ENCODE measurements around the gene TMPRSS9. TPM values are rescaled to one million over a fixed set of nuclear protein-coding genes. Genes with fewer than 3 reads are reported as not detected.
"Not testable (repeated sequence)": the region's sequence is repeated elsewhere in the genome, so short reads cannot be mapped to it uniquely, and the experiment has no call there.

Gene TMPRSS9
- total and polyA plus RNA-seq, 4 experiments from 2014 or later = not detected

DNA sequence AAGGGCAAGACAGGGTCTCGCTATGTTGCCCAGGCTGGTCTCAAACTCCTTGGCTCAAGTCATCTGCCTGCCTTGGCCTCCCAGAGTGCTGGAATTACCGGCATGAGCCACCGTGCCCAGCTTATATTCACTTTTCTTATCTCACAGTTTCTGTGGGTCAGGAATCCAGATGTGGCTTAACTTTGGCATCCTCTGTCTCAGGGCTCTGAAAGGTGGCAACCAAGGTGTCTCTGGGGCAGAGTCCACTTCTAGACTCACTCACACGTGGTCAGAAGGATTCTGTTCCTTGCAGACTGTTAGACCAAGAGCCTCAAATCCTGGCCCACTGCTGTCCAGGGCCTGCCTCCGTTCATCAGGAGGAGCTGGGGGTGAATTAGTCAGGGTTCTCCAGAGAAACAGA is 104.3 kb downstream of the TMPRSS9 start:
- Histone ChIP-seq H3K9me3 (ENCODE audit: control insufficient read depth in 1 of 2, low read length in 2 of 2) (no peaks in the 10 kb centered on the region), H3K36me3 (ENCODE audit: insufficient read depth, low read length) (no peaks in the 10 kb centered on the region), H3K27ac (ENCODE audit: low read depth, low read length) (no peak overlapping the region), H3K4me3 (ENCODE audit: low read length in 2 of 2) (no peak overlapping the region), H3K27me3 (ENCODE audit: insufficient read depth, low read length) (no peaks in the 10 kb centered on the region), H3K4me1 (ENCODE audit: insufficient read depth, low read length) (peaks cover 4% of the 10 kb centered on the region)
- Mint-ChIP-seq H3K4me1 (peaks cover 3 to 7% (median 5%) of the 10 kb centered on the region in 4 donors), H3K9me3 (no peaks in the 10 kb centered on the region), H3K27ac (no peak overlapping the region), H3K27me3 (no peaks in the 10 kb centered on the region), H3K4me3 (no peak overlapping the region), H3K36me3 (no peaks in the 10 kb centered on the region)
- intact Hi-C loops (cut with micrococcal nuclease) = no loop called here
- CTCF ChIA-PET (ENCODE audit: partially characterized antibody) = no interaction called here
- DNase-seq = no peak
- POLR2A ChIA-PET (ENCODE audit: partially characterized antibody) = interaction anchor here (2.8 kb wide), 1 partner anchor 11 kb away, joined by 15 read pairs; the partner anchor contains the start of gene GADD45B

DNA sequence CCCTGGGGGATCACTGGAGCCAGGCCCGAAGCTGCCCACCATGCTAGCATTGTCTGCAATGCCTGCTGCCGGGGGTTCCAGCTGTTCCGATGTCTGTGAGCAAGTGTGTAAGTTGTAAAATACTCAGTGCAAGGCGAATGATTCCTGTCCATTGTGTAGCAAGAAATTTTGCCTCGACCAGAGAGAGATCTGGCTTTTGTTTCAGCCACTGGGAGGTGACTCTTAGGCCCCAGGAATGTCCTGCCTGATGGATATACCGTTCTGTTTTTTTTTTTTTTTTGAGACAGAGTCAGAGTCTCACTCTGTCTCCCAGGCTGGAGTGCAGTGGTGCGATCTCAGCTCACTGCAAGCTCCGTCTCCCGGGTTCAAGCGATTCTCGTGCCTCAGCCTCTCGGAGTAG is 108.5 kb downstream of the TMPRSS9 start:
- H3K4me3 ChIP-seq (ENCODE audit: low read length in 2 of 2) = no peak overlapping the region
- intact Hi-C loops (cut with micrococcal nuclease) = no loop called here
- Mint-ChIP-seq H3K27ac (no peak overlapping the region), H3K4me1 (peaks cover 0 to 7% (median 2%) of the 10 kb centered on the region in 4 donors), H3K4me3 (no peak overlapping the region), H3K36me3 (no peaks in the 10 kb centered on the region), H3K27me3 (no peaks in the 10 kb centered on the region), H3K9me3 (no peaks in the 10 kb centered on the region)
- DNase-seq = no peak
- CTCF ChIA-PET (ENCODE audit: partially characterized antibody) = interaction anchor here (0.6 to 2.8 kb wide), 4 partner anchors 11 to 1713 kb away, joined by 3 to 11 read pairs (median 6); no protein-coding TSS in a partner anchor
- no peak overlapping the region for H3K27ac ChIP-seq (ENCODE audit: low read depth, low read length)
- H3K4me1 ChIP-seq (ENCODE audit: insufficient read depth, low read length) = no peaks in the 10 kb centered on the region
- no peaks in the 10 kb centered on the region for H3K27me3 ChIP-seq (ENCODE audit: insufficient read depth, low read length)
- no peaks in the 10 kb centered on the region for H3K36me3 ChIP-seq (ENCODE audit: insufficient read depth, low read length)
- POLR2A ChIA-PET (ENCODE audit: partially characterized antibody) = interaction anchor here (0.9 kb wide), 1 partner anchor 8 kb away, joined by 3 read pairs; no protein-coding TSS in a partner anchor
- no peaks in the 10 kb centered on the region for H3K9me3 ChIP-seq (ENCODE audit: control insufficient read depth in 1 of 2, low read length in 2 of 2)

DNA sequence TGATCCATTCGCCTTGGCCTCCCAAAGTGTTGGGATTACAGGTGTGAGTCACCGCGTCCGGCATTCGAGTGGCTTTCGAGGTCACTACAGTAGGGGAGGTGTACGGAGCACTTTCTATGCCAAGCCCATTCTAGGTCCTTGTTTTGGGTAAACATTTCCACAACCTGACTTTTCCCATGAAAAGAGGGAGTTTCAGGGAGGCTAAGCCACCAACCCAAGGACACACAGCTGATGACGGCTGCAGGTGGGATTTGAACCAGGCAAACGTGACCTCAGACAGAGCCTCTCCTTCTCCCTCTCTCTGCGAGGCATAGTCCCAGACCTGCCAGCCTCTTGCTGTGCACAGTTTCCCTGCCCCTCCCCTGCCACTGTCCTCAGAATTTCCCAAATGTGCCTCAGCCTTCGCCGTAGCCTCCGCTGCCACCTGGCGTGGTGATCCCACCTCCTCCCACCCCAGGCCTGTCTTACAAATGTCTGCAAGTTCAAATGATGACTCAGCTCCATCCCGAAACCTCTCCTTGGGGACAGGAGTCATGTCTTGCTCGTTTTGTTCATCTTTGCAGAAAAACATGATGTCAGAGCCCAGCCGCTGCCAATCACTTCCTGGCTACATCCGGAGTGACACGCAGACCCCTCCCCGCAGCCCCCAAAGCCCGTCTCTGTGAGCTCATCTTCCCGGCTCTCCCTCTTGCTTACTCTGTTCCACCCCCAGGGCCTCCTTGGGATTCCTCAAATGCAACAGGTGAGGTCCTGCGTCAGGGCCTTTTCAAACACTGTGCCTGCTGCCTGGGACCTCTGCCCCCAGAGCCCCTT is 109.2 kb downstream of the TMPRSS9 start:
- ChIA-PET CTCF (ENCODE audit: partially characterized antibody) (interaction anchor here (0.7 to 2.8 kb wide), 3 partner anchors 10 to 145 kb away, joined by 3 to 11 read pairs (median 9); no protein-coding TSS in a partner anchor), POLR2A (ENCODE audit: partially characterized antibody) (interaction anchor here (0.9 kb wide), 1 partner anchor 7 kb away, joined by 3 read pairs; no protein-coding TSS in a partner anchor)
- peak overlapping the region in 1 of 7 donors; percentile 19 for H3K27ac Mint-ChIP-seq
- H3K4me3 Mint-ChIP-seq = no peak overlapping the region
- no peak overlapping the region for H3K27ac ChIP-seq (ENCODE audit: low read depth, low read length)
- no peaks in the 10 kb centered on the region for H3K36me3 Mint-ChIP-seq
- no peaks in the 10 kb centered on the region for H3K9me3 Mint-ChIP-seq
- no peaks in the 10 kb centered on the region for H3K27me3 ChIP-seq (ENCODE audit: insufficient read depth, low read length)
- H3K27me3 Mint-ChIP-seq = no peaks in the 10 kb centered on the region
- H3K9me3 ChIP-seq (ENCODE audit: control insufficient read depth in 1 of 2, low read length in 2 of 2) = no peaks in the 10 kb centered on the region
- no peaks in the 10 kb centered on the region for H3K4me1 ChIP-seq (ENCODE audit: insufficient read depth, low read length)
- no peaks in the 10 kb centered on the region for H3K36me3 ChIP-seq (ENCODE audit: insufficient read depth, low read length)
- intact Hi-C loops (cut with micrococcal nuclease) = no loop called here
- no peak for DNase-seq
- H3K4me3 ChIP-seq (ENCODE audit: low read length in 2 of 2) = no peak overlapping the region
- peaks cover 0 to 7% (median 2%) of the 10 kb centered on the region in 4 donors for H3K4me1 Mint-ChIP-seq

DNA sequence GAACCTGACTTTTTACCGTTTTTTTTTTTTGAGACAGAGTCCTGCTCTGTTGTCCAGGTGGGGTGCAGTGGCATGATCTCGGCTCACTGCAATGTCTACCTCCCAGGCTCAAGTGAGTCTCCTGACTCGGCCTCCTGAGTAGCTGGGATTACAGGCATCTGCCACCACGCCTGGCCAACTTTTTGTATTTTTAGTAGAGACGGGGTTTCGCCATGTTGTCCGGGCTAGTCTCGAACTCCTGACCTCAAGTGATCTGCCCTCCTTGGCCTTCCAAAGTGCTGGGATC is 109.8 kb downstream of the TMPRSS9 start:
- H3K4me1 ChIP-seq (ENCODE audit: insufficient read depth, low read length); H3K4me3 ChIP-seq (ENCODE audit: low read length in 2 of 2); DNase-seq; H3K36me3 ChIP-seq (ENCODE audit: insufficient read depth, low read length); H3K27me3 ChIP-seq (ENCODE audit: insufficient read depth, low read length); H3K36me3 Mint-ChIP-seq; H3K4me1 Mint-ChIP-seq; H3K4me3 Mint-ChIP-seq; POLR2A ChIA-PET (ENCODE audit: partially characterized antibody); H3K9me3 Mint-ChIP-seq; H3K27me3 Mint-ChIP-seq; H3K9me3 ChIP-seq (ENCODE audit: control insufficient read depth in 1 of 2, low read length in 2 of 2); H3K27ac ChIP-seq (ENCODE audit: low read depth, low read length): not testable (repeated sequence)
- CTCF ChIA-PET (ENCODE audit: partially characterized antibody) = interaction anchor here (0.6 to 4.9 kb wide), 5 partner anchors 112 to 407 kb away, joined by 3 to 109 read pairs (median 5); no protein-coding TSS in a partner anchor
- intact Hi-C loops (cut with micrococcal nuclease) = loop anchor here (10.0 kb wide), 1 partner anchor 315 kb away; the partner anchor contains the start of genes SGTA and THOP1
- peak overlapping the region in 1 of 7 donors; percentile 19 for H3K27ac Mint-ChIP-seq

DNA sequence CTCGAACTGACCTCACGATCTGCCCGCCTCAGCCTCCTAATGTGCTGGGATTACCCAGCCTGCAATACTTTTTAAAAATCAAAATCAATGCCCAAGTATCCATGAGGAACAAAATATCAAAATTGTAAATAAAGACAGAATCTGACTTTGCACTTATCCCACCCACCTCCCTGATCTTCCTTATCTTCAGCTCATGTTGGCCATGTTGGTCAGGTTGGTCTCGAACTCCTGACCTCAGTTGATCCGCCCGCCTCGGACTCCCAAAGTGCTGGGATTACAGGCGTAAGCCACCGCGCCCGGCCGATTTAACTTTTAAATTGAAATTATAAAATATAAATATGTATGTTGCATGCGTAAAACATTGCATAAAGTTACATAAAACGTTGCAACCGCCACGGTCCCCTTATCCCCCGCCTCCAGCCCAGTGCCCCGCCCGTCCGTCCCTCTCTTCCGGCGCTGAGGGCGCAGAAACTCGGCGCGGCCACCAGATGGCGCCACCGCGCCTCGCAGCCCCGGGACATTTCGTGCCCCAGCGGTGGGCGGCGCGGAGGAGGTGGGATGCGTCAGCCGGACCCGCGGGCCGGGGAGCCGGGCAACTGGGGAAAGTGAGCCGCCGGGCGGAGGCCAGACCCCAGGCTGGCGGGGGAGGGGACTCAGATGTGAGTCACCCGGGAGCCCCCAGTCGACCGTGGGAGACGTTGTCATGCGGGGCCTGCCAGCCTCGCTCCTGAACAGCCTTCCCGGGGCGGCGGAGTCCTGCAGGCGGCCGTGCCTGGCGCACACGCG is 114.4 kb downstream of the TMPRSS9 start:
- H3K9me3 ChIP-seq (ENCODE audit: control insufficient read depth in 1 of 2, low read length in 2 of 2) = no peaks in the 10 kb centered on the region
- peak overlapping the region in 1 of 2 donors; percentile 97 for H3K4me3 ChIP-seq (ENCODE audit: low read length in 2 of 2)
- no peaks in the 10 kb centered on the region for H3K36me3 ChIP-seq (ENCODE audit: insufficient read depth, low read length)
- no peaks in the 10 kb centered on the region for H3K27me3 Mint-ChIP-seq
- peaks cover 6 to 36% (median 15%) of the 10 kb centered on the region in 4 donors for H3K4me1 Mint-ChIP-seq
- peak; percentile 84 to 90 (median 84) for DNase-seq
- ChIA-PET CTCF (ENCODE audit: partially characterized antibody) (interaction anchor here (0.6 to 6.8 kb wide), 16 partner anchors 12 to 200 kb away, joined by 3 to 123 read pairs (median 5); no protein-coding TSS in a partner anchor), POLR2A (ENCODE audit: partially characterized antibody) (interaction anchor here (1.2 to 6.8 kb wide), 15 partner anchors 11 to 366 kb away, joined by 3 to 271 read pairs (median 93); partner anchors contain the start of gene ZNF555)
- H3K27me3 ChIP-seq (ENCODE audit: insufficient read depth, low read length) = no peaks in the 10 kb centered on the region
- peak overlapping the region; percentile 75 to 89 (median 84) for H3K4me3 Mint-ChIP-seq
- H3K9me3 Mint-ChIP-seq = peaks cover 0 to 16% (median 0%) of the 10 kb centered on the region in 8 donors
- intact Hi-C loops (cut with micrococcal nuclease) = loop anchor here (1.0 to 10.0 kb wide), 7 partner anchors 18 to 322 kb away; partner anchors contain the start of genes AP3D1, LMNB2, PLEKHJ1 and SF3A2
- peak overlapping the region; percentile 76 for H3K27ac ChIP-seq (ENCODE audit: low read depth, low read length)
- H3K4me1 ChIP-seq (ENCODE audit: insufficient read depth, low read length) = peaks cover 20% of the 10 kb centered on the region
- peak overlapping the region; percentile 68 to 97 (median 85) for H3K27ac Mint-ChIP-seq
- peaks cover 5 to 26% of the 10 kb centered on the region in 2 donors for H3K36me3 Mint-ChIP-seq

DNA sequence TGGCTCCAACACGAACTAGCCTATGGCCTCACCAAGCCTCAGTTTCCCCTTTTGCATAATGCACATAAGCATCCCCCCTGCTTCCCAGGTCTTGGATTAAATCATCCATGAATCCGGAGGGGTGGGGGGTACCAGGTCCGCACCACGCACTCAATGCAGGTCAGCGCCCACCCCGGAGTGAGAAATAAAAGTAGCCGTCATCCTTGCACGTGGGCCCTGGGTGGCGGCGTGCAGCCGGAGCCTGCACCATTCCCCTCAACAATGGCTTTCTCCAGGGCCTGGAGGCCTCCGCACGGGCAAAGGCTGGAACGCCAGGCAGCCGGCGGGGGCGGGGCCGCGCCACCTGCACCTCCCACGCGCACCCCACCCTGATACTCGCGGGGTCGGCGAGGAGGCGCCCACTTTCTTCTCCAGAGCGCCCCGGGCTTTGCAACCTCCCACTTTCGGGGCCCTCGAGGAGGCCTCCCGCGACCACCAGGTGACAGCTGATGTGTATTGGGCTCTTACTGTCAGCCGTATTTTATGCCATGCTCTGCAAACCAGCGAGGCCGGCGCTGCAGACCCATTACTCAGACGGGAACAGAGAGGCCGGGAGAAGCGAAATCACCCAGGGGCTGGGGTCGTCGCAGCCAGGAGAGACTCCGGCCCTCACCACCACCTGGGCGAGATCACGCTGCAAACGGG is 115.1 kb downstream of the TMPRSS9 start:
- peaks cover 0 to 16% (median 0%) of the 10 kb centered on the region in 8 donors for H3K9me3 Mint-ChIP-seq

More for the DNA sequence above, 115.1 kb downstream of the TMPRSS9 start:
- peak; percentile 59 to 75 (median 63) for DNase-seq
- peak overlapping the region; percentile 81 to 90 (median 85) for H3K4me3 Mint-ChIP-seq
- Histone ChIP-seq H3K27me3 (ENCODE audit: insufficient read depth, low read length) (no peaks in the 10 kb centered on the region), H3K4me3 (ENCODE audit: low read length in 2 of 2) (peak overlapping the region; percentile 22 to 97), H3K9me3 (ENCODE audit: control insufficient read depth in 1 of 2, low read length in 2 of 2) (no peaks in the 10 kb centered on the region), H3K4me1 (ENCODE audit: insufficient read depth, low read length) (peaks cover 25% of the 10 kb centered on the region), H3K27ac (ENCODE audit: low read depth, low read length) (peak overlapping the region; percentile 76), H3K36me3 (ENCODE audit: insufficient read depth, low read length) (no peaks in the 10 kb centered on the region)
- ChIA-PET POLR2A (ENCODE audit: partially characterized antibody) (interaction anchor here (0.6 to 6.8 kb wide), 47 partner anchors 9 to 561 kb away, joined by 3 to 271 read pairs (median 8); partner anchors contain the start of genes AMH, GNG7, LMNB2 and PLEKHJ1), CTCF (ENCODE audit: partially characterized antibody) (interaction anchor here (0.9 to 6.8 kb wide), 14 partner anchors 20 to 162 kb away, joined by 3 to 123 read pairs (median 16); no protein-coding TSS in a partner anchor)
- peaks cover 6 to 36% (median 14%) of the 10 kb centered on the region in 4 donors for H3K4me1 Mint-ChIP-seq
- H3K27ac Mint-ChIP-seq = peak overlapping the region; percentile 85 to 97 (median 94)
- intact Hi-C loops (cut with micrococcal nuclease) = loop anchor here (2.0 to 10.0 kb wide), 4 partner anchors 18 to 323 kb away; partner anchors contain the start of genes AP3D1, LMNB2, PLEKHJ1 and SF3A2
- no peaks in the 10 kb centered on the region for H3K27me3 Mint-ChIP-seq
- H3K36me3 Mint-ChIP-seq = peaks cover 5 to 26% of the 10 kb centered on the region in 2 donors

Measured in CD4-positive, alpha-beta memory T cell (primary cell).